Upper lobe of left lung (tissue), 6 donors: ENCODE measurements around the gene DLGAP4. TPM values are rescaled to one million over a fixed set of nuclear protein-coding genes. Genes with fewer than 3 reads are reported as not detected.

Experiments
- ATAC-seq, 2 donors: fragments of 200-7000 bp; cut with Tn5 transposase; one replicate each; pipeline ENCODE4 v1.9.1; 2022; ENCODE audit warnings: mild to moderate bottlenecking in 2 of 2, moderate library complexity in 2 of 2; ENCODE audit not compliant: low FRiP score in 2 of 2
- DNase-seq, 2 donors: peaks; one replicate each; pipeline ENCODE4 v3.0.0-alpha.2; 2019 to 2020
- H3K27ac ChIP-seq, 4 donors: fragments of 200-600 bp; sonication (generic); one replicate each; pipeline ENCODE4 v1.5.1; 2016 to 2019
- H3K27me3 ChIP-seq, 4 donors: fragments of 200-600 bp; sonication (generic); one replicate each; pipeline ENCODE4 v1.5.1; 2017 to 2019
- H3K36me3 ChIP-seq, 4 donors: fragments of 200-600 bp; sonication (generic); one replicate each; pipeline ENCODE4 v1.5.1; 2016 to 2019
- H3K4me1 ChIP-seq, 4 donors: fragments of 200-600 bp; sonication (generic); one replicate each; pipeline ENCODE4 v1.5.1; 2018 to 2019
- H3K4me3 ChIP-seq, 4 donors: fragments of 200-600 bp; sonication (generic); one replicate each; pipeline ENCODE4 v1.5.1; 2017 to 2019; ENCODE audit warnings: mild to moderate bottlenecking in 2 of 4, moderate library complexity in 1 of 4
- H3K9me3 ChIP-seq, 4 donors: fragments of 200-600 bp; sonication (generic); one replicate each; pipeline ENCODE4 v1.5.1; 2018 to 2019
- EP300 ChIP-seq, 4 donors: sonication (generic); formaldehyde crosslinking; IDR thresholded peaks; one replicate each; pipeline ENCODE4 v1.5.1; 2017; ENCODE audit warnings: antibody characterized with exemption in 4 of 4, control low read depth in 2 of 4
- POLR2A ChIP-seq, 4 donors: fragments of 450-650 bp; IDR thresholded peaks; one replicate each; pipeline ENCODE4 v1.5.1; 2016 to 2017; ENCODE audit warnings: antibody characterized with exemption in 4 of 4, mild to moderate bottlenecking in 2 of 4
- POLR2AphosphoS5 ChIP-seq, 2 donors: sonication (generic); formaldehyde crosslinking; IDR thresholded peaks; one replicate each; pipeline ENCODE4 v1.5.1; 2017; ENCODE audit warnings: antibody characterized with exemption in 2 of 2
- WGBS, 2 donors: methylation state at CpG; one replicate each; pipeline ENCODE4 v1.1.5; 2017 to 2018; 5-methylcytosine and 5-hydroxymethylcytosine counted together
- total RNA-seq, 6 donors: library from RNA; depleted of rRNA in 4 of 6; stranded (reverse); fragments of >200 nt in 4 of 6; gene quantifications; one replicate each; pipeline versions ENCODE4 v1.1.0 to v1.2.1, GENCODE V29; 2016 to 2021
- TF ChIP-seq, protein P1 (sequence below), 6 experiments: fragments of 450-650 bp in 4 of 6; fragments of 200-600 bp in 2 of 6; sonication (generic) in 2 of 6; IDR thresholded peaks; one replicate each; pipeline ENCODE4 v1.5.1; 2016 to 2019; ENCODE audit warnings: antibody characterized with exemption in 6 of 6
- donor health status: DM: no; HTN: no; CAD: no; lungs with moderate emphysema.
- donor health status: DM: no; HTN: yes; CAD: no; lungs with severe emphysema.

Gene DLGAP4
- total RNA-seq, 6 donors from 2014 or later = 31.5 to 92.0 (median 49.9) TPM

DNA sequence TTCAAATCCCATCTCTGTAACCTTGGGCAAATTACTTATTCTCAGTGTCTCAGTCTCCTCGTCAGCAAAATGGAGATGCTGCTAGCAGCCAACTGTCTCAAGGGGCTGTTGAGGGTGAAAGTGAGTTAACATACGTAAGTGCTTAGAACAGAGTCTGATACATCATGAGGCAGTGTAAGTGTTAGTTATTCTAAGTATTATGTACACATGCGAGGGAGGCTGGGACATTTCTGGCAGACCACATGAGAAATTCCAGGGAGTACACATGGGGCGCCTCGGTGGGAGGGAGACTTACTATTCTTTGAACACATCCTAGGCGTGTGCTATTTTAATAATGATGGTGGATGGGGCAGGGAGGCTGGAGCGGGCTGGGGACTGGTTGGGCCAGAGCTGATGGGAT is 99.1 kb downstream of the DLGAP4 start:
- WGBS, 2 donors = 61 to 77% methylated on average over 7 of the region's 7 CpGs

DNA sequence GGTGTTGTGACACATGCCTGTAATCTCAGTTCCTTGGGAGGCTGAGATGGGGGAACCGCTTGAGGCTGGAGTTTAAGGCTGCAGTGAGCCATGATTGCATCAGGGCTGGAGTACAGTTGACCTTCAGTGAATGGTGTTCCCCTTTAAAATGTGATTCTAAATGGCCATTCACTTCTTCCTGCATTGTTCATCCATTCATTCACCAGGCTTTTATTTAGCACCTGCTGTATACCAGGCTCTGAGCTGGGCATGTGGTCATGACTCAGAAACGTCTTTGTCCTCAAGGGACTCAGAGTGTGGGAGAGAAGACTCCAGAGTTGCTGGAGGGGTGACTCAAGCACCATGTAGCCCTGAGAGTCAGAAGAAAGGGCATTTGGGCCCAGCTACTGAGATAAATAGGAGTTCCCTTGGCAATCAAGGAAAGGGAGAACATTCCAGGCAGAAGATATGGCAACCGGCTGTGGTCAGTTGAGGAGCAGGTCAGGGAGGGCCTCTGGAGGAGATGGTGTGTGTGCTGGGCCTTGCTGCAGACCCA is 101.1 kb downstream of the DLGAP4 start:
- Histone ChIP-seq H3K4me1 (peaks cover 0 to 7% (median 0%) of the 10 kb centered on the region in 4 donors), H3K27ac (no peak overlapping the region), H3K36me3 (no peaks in the 10 kb centered on the region), H3K4me3 (no peak overlapping the region), H3K27me3 (no peaks in the 10 kb centered on the region), H3K9me3 (no peaks in the 10 kb centered on the region)
- TF ChIP-seq EP300 (IDR thresholded peaks at IDR 0.05) (no peak), POLR2AphosphoS5 (IDR thresholded peaks at IDR 0.05) (no peak), POLR2A (IDR thresholded peaks at IDR 0.05) (no peak)
- TF ChIP-seq, protein P1, sequence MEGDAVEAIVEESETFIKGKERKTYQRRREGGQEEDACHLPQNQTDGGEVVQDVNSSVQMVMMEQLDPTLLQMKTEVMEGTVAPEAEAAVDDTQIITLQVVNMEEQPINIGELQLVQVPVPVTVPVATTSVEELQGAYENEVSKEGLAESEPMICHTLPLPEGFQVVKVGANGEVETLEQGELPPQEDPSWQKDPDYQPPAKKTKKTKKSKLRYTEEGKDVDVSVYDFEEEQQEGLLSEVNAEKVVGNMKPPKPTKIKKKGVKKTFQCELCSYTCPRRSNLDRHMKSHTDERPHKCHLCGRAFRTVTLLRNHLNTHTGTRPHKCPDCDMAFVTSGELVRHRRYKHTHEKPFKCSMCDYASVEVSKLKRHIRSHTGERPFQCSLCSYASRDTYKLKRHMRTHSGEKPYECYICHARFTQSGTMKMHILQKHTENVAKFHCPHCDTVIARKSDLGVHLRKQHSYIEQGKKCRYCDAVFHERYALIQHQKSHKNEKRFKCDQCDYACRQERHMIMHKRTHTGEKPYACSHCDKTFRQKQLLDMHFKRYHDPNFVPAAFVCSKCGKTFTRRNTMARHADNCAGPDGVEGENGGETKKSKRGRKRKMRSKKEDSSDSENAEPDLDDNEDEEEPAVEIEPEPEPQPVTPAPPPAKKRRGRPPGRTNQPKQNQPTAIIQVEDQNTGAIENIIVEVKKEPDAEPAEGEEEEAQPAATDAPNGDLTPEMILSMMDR (IDR thresholded peaks at IDR 0.05) = no peak
- 85 to 86% methylated on average over 3 of the region's 3 CpGs for WGBS, 2 donors
- no peak for DNase-seq
- no peak for ATAC-seq

More for the DNA sequence above, 99.1 kb downstream of the DLGAP4 start:
- DNase-seq (no peak), ATAC-seq (no peak)
- H3K9me3 ChIP-seq = no peaks in the 10 kb centered on the region
- H3K36me3 ChIP-seq = no peaks in the 10 kb centered on the region
- H3K27ac ChIP-seq = no peak overlapping the region
- TF ChIP-seq POLR2A (IDR thresholded peaks at IDR 0.05) (no peak), POLR2AphosphoS5 (IDR thresholded peaks at IDR 0.05) (no peak), EP300 (IDR thresholded peaks at IDR 0.05) (no peak)
- TF ChIP-seq, protein P1 (IDR thresholded peaks at IDR 0.05) = no peak
- H3K4me1 ChIP-seq = peaks cover 0 to 8% (median 0%) of the 10 kb centered on the region in 4 donors
- H3K4me3 ChIP-seq = no peak overlapping the region
- no peaks in the 10 kb centered on the region for H3K27me3 ChIP-seq

DNA sequence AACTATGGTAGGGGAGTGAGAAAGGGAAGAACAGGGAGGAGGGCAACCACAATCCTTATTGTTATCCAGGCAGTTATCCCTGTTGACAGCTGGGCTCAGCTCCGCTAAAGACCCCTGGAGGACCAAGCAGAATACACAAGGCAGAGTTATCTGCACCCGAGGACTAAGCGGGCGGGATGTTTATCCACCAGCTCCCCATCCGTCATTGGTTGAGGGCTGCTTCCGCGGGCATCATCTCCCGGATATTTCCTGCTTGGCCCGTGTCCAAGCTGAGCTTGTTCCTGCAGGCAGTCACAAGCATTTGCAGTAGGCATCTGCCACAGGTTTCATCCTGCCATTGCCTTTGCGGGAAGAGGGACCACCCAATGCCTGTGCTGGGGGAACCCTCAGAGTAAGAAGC is 102.1 kb downstream of the DLGAP4 start:
- H3K27ac ChIP-seq = no peak overlapping the region
- peaks cover 0 to 7% (median 0%) of the 10 kb centered on the region in 4 donors for H3K4me1 ChIP-seq
- no peak overlapping the region for H3K4me3 ChIP-seq
- TF ChIP-seq POLR2A (IDR thresholded peaks at IDR 0.05) = no peak
- no peak for TF ChIP-seq EP300 (IDR thresholded peaks at IDR 0.05)
- TF ChIP-seq POLR2AphosphoS5 (IDR thresholded peaks at IDR 0.05) = no peak
- TF ChIP-seq, protein P1 (IDR thresholded peaks at IDR 0.05) = no peak
- no peak for DNase-seq
- WGBS, 2 donors = 21 to 50% methylated on average over 2 to 10 of the region's 10 CpGs
- ATAC-seq = no peak
- no peaks in the 10 kb centered on the region for H3K27me3 ChIP-seq
- no peaks in the 10 kb centered on the region for H3K36me3 ChIP-seq
- H3K9me3 ChIP-seq = no peaks in the 10 kb centered on the region

DNA sequence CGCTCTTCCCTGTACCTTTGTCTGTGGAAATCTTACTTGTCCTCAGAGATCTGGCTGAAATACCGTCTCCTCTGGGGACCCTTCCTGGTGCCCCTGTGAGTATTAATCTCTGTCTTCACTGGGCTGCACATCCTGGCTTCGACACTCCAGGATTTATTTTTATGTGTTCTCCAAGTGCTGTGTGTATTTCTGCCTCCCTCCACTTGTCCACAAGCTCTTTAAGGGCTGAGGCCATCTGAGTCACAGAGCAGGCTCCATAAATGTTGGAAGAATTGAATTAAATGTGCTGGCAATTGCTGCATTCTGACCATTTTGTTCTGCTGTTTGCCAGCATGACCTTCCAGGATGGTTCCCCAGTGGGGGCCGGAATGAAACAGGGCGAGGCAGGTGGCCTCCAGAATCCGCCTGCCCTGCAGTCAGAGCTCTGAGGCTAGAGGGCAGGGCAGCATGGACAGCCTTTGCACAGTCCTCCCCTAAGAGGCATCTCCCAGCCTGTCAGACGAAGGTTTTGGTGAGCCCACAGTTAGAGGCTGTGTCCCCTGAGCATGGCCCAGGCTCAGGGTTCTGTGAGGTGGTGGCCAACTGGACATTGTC is 105.8 kb downstream of the DLGAP4 start:
- Histone ChIP-seq H3K36me3 (no peaks in the 10 kb centered on the region), H3K27me3 (no peaks in the 10 kb centered on the region), H3K4me1 (peaks cover 0 to 7% (median 0%) of the 10 kb centered on the region in 4 donors), H3K27ac (no peak overlapping the region), H3K4me3 (no peak overlapping the region), H3K9me3 (no peaks in the 10 kb centered on the region)
- 83 to 85% methylated on average over 7 of the region's 7 CpGs for WGBS, 2 donors
- no peak for ATAC-seq
- DNase-seq = no peak
- TF ChIP-seq, protein P1 (IDR thresholded peaks at IDR 0.05) = no peak
- no peak for TF ChIP-seq POLR2A (IDR thresholded peaks at IDR 0.05)
- TF ChIP-seq EP300 (IDR thresholded peaks at IDR 0.05) = no peak
- no peak for TF ChIP-seq POLR2AphosphoS5 (IDR thresholded peaks at IDR 0.05)
